GM18520 (cell line): ENCODE results near the gene SAE1.
"Not testable (repeated sequence)": the region's sequence is repeated elsewhere in the genome, so short reads cannot be mapped to it uniquely, and the experiment has no call there.

Experiments used
- ATAC-seq: cut with Tn5 transposase; IDR thresholded peaks from one replicate; pipeline ENCODE4 v1.9.1; 2021; ENCODE audit not compliant: unreplicated experiment

Gene SAE1

DNA sequence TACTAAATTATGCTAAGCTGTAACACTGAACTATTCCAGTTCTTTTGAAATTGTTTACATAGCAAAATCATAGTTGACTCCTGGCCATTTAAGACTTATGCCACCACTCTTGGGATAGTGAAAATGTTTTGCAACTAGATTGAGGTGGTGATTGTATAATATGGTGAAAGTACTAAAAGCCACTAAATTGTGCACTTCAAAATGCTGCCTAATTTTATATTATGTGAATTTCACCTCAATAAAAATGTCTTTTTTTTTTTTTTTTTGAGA, 5.0 kb upstream of the SAE1 start:
- no peak for ATAC-seq

DNA sequence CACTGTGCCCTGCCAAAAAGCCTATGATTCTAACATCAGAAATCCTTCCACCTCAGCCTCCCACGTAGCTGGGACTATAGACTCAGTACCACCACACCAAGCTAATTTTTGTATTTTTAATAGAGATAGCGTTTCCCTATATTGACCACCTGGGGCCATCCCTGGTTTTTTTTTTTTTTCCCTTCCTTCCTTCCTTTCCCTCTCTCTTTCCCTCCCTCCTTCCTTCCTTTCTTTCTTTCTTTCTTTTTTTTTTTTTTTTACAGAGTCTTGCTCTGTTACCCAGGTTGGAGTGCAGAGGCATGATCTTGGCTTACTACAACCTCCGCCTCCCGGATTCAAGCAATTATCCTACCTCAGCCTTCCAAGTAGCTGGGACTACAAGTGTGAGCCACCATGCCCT, 1.1 kb upstream of the SAE1 start:
- no peak for ATAC-seq

- no peak for ATAC-seq
Measured at GRCh38 chr19:47130120-47130588, 481 bp upstream of the SAE1 start.

GRCh38 chr19:47132194-47132852, 1.7 kb downstream of the SAE1 start:
- no peak for ATAC-seq

DNA sequence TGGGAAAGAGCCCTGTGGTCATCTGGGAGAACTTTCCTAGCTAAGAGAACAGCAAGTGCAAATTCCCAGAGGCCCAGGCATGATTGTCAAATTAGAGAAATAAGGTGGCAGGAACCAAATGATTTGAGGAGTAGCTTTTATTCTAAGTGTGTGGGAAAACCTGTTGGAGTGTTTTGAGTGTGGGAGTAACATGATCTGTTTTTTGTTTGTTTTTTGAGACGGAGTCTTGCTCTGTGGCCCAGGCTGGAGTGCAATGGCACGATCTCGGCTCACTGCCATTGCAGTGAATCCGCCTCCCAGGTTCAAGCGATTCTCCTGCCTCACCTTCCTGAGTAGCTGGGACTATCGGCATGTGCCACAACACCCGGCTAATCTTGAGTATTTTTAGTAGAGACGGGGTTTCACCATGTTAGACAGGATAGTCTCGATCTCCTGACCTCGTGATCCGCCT, 2.4 kb downstream of the SAE1 start:
- ATAC-seq = no peak

- no peak for ATAC-seq
Measured at GRCh38 chr19:47134545-47134944, 3.9 kb downstream of the SAE1 start.

DNA sequence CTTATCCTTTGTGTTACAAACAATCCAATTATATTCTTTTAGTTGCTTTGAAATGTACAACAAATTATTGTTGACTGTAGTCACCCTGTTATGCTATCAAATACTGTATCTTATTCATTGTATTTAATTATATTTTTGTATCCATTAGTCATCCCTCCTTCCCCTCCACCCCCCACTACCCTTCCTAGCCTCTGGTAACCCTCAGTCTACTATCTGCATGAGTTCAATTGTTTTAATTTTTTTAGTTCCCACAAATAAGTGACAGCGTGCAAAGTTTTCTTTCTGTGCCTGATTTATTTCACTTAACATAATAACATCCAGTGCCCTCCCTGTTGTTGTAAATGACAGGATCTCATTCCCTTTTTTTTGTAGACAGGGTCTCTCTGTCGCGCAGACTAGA, 4.5 kb downstream of the SAE1 start:
- ATAC-seq = no peak

DNA sequence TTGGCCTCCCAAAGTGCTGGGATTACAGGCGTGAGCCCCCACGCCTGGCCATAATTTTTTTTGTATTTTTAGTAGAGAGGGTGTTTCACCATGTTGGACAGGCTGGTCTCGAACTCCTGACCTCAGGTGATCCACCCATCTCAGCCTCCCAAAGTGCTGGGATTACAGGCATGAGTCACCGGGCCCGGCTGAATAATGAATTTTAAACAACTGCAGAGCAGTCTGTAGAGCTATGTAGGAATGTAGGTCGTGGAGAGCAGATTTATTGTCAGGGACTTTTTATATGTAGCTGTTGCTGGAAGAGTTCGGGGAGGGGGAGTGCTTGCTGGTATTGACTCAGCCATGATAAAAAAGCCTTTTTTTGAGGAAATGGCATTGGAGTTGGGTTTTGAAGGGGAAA, 10.6 kb downstream of the SAE1 start:
- ATAC-seq = not testable (repeated sequence)

DNA sequence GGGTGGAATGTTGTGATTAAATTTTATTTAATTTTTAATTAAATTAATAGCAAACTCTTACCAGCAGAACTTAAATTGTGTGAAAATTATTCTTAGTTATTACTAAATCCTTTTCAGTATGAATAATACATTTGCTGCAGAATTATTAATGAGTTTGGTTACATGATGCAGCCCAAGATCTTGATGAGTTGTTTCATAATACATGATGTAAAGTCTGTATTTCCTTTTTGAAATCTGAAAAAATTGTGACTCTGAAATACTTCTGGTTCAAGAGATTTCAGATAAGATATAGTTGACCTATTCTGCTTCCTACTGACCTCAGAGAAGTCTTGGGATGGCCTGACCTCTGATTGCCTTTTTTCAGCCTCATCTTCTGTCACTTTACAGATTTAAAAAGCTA, 11.1 kb downstream of the SAE1 start:
- ATAC-seq = no peak

DNA sequence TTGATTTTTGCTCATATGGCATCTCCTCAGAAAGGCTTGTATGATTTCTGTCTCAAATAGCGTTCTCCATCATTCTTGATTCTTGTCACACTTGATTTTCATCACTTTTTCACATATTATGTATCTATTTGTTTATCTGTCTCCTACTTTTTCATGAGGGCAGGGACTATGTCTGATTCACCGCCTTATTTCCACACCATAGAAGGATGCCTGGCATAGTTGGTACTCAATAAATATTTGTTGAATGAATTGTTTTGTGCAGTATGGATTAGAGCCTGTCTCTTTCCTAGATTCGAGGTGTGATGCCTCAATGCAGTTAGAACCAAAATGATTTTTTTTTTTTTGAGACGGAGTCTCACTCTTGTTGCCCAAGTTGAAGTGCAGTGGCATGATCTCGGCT, 12.1 kb downstream of the SAE1 start:
- ATAC-seq = no peak

DNA sequence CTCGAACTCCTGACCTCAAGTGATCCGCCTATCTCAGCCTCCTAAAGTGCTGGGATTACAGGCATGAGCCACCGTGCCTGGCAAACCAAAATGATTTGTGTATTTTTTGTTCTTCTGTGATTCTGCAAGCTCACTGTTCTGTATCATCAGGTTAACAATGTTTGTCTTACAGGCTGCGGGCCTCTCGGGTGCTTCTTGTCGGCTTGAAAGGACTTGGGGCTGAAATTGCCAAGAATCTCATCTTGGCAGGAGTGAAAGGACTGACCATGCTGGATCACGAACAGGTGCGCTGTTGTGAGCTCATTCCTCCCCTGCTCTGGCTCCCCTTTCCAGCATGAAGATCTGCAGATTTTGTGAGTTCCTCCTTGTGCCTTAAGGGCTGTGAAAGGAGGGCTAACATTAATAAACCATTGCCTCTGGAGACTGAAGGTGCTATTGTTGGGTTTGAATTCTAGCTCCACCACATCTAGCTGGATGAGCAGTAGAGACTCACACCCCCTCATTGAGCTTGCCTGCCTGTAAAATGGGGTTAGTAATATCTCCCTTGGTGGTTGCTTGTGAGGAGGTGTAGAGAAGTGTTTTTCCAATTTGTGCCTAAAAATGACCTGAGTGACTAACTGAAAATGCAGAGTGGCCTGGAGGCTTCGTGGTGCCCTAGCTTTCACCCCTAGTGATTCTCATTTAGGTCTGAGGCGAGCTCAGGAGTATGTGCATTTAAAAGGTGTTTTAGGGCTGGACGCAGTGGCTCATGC, 12.9 kb downstream of the SAE1 start:
- ATAC-seq = no peak

- ATAC-seq = no peak
Measured at GRCh38 chr19:47144630-47145029, 14.0 kb downstream of the SAE1 start.

DNA sequence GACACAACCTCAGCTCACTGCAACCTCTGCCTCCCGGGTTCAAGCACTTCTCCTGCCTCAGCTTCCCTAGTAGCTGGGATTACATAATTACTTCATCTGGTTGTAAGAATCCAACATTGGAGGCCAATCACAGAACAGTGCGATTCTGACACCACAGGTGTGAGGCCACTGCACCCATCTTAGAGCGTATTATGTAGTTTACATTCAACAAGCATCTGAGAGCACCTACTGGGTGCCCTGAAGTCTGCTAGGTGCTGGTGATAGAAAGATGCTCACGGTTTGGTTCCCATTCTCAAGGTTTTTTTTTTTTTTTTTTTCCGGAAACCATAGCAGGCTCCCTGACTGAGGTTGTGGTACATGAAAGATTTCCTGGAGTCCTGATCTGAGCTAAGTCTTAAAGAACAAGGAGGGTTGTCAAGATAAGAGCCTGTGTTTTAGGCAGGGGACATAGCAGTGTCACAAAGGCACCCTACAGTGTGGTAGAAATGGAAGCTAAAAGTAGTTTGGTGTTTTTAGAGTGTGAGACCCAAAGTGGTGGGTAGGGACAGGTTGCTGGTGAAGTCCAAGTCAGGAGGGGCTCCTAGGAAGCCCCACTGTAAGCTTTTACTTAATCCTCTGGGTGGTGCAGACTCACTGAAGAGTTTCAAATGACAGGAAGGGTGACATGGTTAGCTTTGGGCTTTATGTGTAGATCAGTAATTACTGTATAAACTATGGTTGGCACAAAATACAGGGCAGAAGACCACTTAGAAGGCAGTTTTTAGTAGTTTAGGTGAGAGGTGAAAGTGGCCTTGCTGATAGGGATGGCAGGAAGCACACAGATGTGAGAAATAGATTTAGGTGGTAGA, 15.2 kb downstream of the SAE1 start:
- no peak for ATAC-seq

DNA sequence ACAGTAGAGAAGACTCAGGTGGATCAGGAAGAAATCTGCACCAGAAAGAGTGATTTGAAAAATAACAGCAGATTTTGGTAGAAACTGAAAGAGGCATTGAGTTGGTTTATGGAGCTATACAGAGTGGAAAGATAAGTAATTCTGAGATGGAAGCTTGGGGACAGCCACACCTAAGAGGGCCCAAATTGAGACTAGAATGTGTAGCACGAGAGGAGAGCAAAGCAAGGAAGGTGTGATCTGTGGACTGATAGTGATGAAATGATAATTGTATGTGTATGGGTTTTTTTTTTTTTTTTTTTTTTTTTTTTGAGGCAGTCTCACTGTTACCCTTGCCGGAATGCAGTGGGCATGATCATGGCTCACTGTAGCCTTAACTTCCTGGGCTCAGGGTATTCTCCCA, 16.3 kb downstream of the SAE1 start:
- no peak for ATAC-seq

- no peak for ATAC-seq
Measured at GRCh38 chr19:47151627-47152026, 21.0 kb downstream of the SAE1 start.

DNA sequence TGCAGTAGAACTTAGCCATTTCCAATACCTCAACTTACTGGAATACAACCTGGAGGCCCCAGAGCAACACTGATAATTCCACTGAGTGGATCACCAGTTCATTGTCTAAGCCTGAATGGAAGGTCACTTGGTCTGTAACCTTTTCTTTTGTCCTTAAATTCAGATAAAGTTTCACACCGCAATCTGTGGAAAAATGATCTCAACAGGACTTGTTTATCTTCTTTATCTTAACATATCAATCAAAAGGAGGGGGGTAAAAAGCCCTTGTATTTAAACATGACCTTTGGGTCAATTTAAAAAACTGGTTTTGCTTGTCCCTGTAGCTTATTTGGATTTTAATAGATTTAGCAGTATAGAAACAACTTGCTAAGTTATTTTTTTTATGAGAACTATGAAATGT, 21.6 kb downstream of the SAE1 start:
- ATAC-seq = no peak

DNA sequence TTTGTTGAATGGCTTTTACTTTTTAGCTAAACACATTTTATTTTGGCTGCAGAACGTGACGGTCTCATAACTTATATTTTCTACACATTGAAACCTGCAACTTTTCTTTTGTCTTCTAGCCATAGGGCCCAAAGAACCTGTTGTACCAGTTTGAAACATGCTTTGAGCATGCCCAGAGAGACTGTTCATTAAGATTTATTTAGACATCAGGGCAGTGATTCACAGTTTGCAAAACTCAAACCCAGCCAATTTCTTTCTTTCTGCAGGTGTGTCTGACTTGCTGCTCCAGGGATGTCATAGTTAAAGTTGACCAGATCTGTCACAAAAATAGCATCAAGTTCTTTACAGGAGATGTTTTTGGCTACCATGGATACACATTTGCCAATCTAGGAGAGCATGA, 22.0 kb downstream of the SAE1 start:
- ATAC-seq = no peak

GRCh38 chr19:47153266-47153665, 22.6 kb downstream of the SAE1 start:
- ATAC-seq = no peak

- ATAC-seq = no peak
Measured at GRCh38 chr19:47155148-47155547, 24.5 kb downstream of the SAE1 start.

DNA sequence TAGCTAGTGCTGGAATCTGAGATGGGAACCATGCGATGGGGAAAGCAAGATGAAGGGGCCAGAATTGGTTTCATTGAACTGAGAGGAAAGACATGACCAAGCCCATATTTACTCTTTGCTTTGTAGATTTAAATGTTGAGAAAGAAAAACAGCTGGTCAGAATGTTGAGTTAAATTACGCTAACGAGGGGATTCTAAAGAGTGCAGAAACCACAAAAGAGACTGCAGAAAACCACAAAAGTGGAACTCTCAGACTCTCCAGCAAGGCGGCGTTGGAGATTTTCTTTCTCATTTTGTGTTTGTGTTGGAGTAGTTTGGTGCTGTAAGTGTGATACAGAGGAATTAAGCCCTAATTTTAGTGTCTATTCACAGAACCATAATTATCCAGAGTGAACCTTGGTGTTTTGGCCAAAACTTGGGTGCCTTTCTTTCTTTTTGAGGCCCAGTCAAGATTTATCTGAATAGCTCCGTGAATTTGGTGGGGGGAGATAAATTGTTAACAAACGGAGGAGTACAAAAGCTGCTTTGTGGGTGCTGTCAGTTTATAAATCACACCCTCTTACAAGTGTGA, 26.3 kb downstream of the SAE1 start:
- no peak for ATAC-seq

- no peak for ATAC-seq
Measured at GRCh38 chr19:47157431-47158321, 27.0 kb downstream of the SAE1 start.
